Smooth muscle cell (in vitro differentiated cells): Measurements from ENCODE around the gene SIM2. TPM values are rescaled to one million over a fixed set of nuclear protein-coding genes. Genes with fewer than 3 reads are reported as not detected.

ENCODE experiments used
- DNase-seq: peaks from one replicate; lab custom pipeline; 2025; ENCODE audit not compliant: unreplicated experiment; lab: John Stamatoyannopoulos, UW
- H2AFZ ChIP-seq: fragments of 200-600 bp; sonication (generic); 2 replicates; pipeline ENCODE4 v1.6.0; 2016; ENCODE audit warnings: antibody characterized with exemption, low read depth, mild to moderate bottlenecking
- H3F3A ChIP-seq: fragments of 200-600 bp; sonication (generic); 2 replicates; pipeline ENCODE4 v1.6.0; 2017; ENCODE audit warnings: antibody characterized with exemption, low read depth
- H3K27ac ChIP-seq: fragments of 200-600 bp; sonication (generic); 2 replicates; pipeline ENCODE4 v1.5.1; 2016; ENCODE audit warnings: low read depth, mild to moderate bottlenecking
- H3K27me3 ChIP-seq: fragments of 200-600 bp; sonication (generic); 2 replicates; pipeline ENCODE4 v1.6.1; 2016; ENCODE audit warnings: low read depth, mild to moderate bottlenecking
- H3K36me3 ChIP-seq: fragments of 200-600 bp; sonication (generic); 2 replicates; pipeline ENCODE4 v1.5.1; 2016; ENCODE audit warnings: low read depth
- H3K4me1 ChIP-seq: fragments of 200-600 bp; sonication (generic); 2 replicates; pipeline ENCODE4 v1.5.1; 2016; ENCODE audit warnings: low read depth
- H3K4me2 ChIP-seq: fragments of 200-600 bp; sonication (generic); 2 replicates; pipeline ENCODE4 v1.6.0; 2016; ENCODE audit warnings: mild to moderate bottlenecking
- H3K4me3 ChIP-seq: fragments of 200-600 bp; sonication (generic); 2 replicates; pipeline ENCODE4 v1.5.1; 2016; ENCODE audit warnings: mild to moderate bottlenecking
- H3K79me2 ChIP-seq: fragments of 200-600 bp; sonication (generic); 2 replicates; pipeline ENCODE4 v1.6.0; 2016; ENCODE audit warnings: low read depth, mild to moderate bottlenecking
- H3K9ac ChIP-seq: fragments of 200-600 bp; sonication (generic); 2 replicates; pipeline ENCODE4 v1.6.0; 2016; ENCODE audit warnings: low read depth
- H3K9me3 ChIP-seq: fragments of 200-600 bp; sonication (generic); replicated peaks from 2 replicates; pipeline ENCODE4 v1.5.1; 2016; ENCODE audit warnings: low read depth
- H4K20me1 ChIP-seq: fragments of 200-600 bp; sonication (generic); 2 replicates; pipeline ENCODE4 v1.6.0; 2016; ENCODE audit warnings: low read depth
- CTCF ChIP-seq: fragments of 200-600 bp; sonication (generic); IDR thresholded peaks from 2 replicates; pipeline ENCODE4 v1.5.1; 2017; ENCODE audit warnings: borderline replicate concordance, mild to moderate bottlenecking, antibody characterized with exemption; ENCODE audit not compliant: insufficient read depth, poor library complexity, severe bottlenecking
- WGBS: methylation state at CpG from one replicate; pipeline ENCODE4 v1.1.7; 2016; ENCODE audit warnings: low lambda C conversion rate; 5-methylcytosine and 5-hydroxymethylcytosine counted together
- polyA plus RNA-seq: library from polyadenylated mRNA; unstranded; fragments of >200 nt; fragmentation: Nextera tagmentation; extraction: Ambion mirVana; gene quantifications from 2 replicates; pipeline ENCODE4 v1.2.1, GENCODE V29; 2016
- total RNA-seq: library from RNA; depleted of rRNA; stranded (reverse); fragments of >200 nt; gene quantifications from 2 replicates; pipeline ENCODE4 v1.2.3, GENCODE V29; 2014

SIM2 gene
- total and polyA plus RNA-seq, 2 experiments from 2014 or later = 0.25 TPM; not detected in 1

- Histone ChIP-seq H3K27ac (no peak overlapping the region), H3K4me3 (no peak overlapping the region), H3K36me3 (no peaks in the 10 kb centered on the region), H4K20me1 (no peaks in the 10 kb centered on the region), H3K79me2 (no peaks in the 10 kb centered on the region), H3K4me2 (no peak overlapping the region), H3K9ac (no peak overlapping the region), H2AFZ (no peak overlapping the region), H3K4me1 (peaks cover 26% of the 10 kb centered on the region), H3K27me3 (peaks cover 100% of the 10 kb centered on the region), H3F3A (peaks cover 10% of the 10 kb centered on the region), H3K9me3 (no peaks in the 10 kb centered on the region)
- 13% methylated on average over 14 of the region's 14 CpGs for WGBS
- no peak for TF ChIP-seq CTCF
- DNase-seq = no peak
Observed at GRCh38 chr21:36694031-36694515, 4.8 kb upstream of the SIM2 start.

- Histone ChIP-seq H3K4me1 (peaks cover 31% of the 10 kb centered on the region), H3K9me3 (no peaks in the 10 kb centered on the region), H3K36me3 (no peaks in the 10 kb centered on the region), H2AFZ (no peak overlapping the region), H3K9ac (no peak overlapping the region), H4K20me1 (no peaks in the 10 kb centered on the region), H3K27ac (no peak overlapping the region), H3K27me3 (peaks cover 100% of the 10 kb centered on the region), H3K4me2 (no peak overlapping the region), H3K4me3 (no peak overlapping the region), H3F3A (peaks cover 10% of the 10 kb centered on the region), H3K79me2 (no peaks in the 10 kb centered on the region)
- no peak for DNase-seq
- TF ChIP-seq CTCF = no peak
- 15% methylated on average over 19 of the region's 19 CpGs for whole genome bisulfite sequencing
Observed at GRCh38 chr21:36694593-36695282, 4.2 kb upstream of the SIM2 start.

GRCh38 chr21:36695283-36695634, 3.7 kb upstream of the SIM2 start:
- no peak for TF ChIP-seq CTCF
- H3K36me3 ChIP-seq = no peaks in the 10 kb centered on the region
- no peak overlapping the region for H3K27ac ChIP-seq
- peaks cover 100% of the 10 kb centered on the region for H3K27me3 ChIP-seq
- H3K4me3 ChIP-seq = no peak overlapping the region
- H3K4me1 ChIP-seq = peaks cover 33% of the 10 kb centered on the region
- no peak overlapping the region for H3K4me2 ChIP-seq
- H3F3A ChIP-seq = peaks cover 10% of the 10 kb centered on the region
- 14% methylated on average over 5 of the region's 5 CpGs for WGBS
- H2AFZ ChIP-seq = no peak overlapping the region
- H3K9me3 ChIP-seq = no peaks in the 10 kb centered on the region
- no peaks in the 10 kb centered on the region for H4K20me1 ChIP-seq
- no peak overlapping the region for H3K9ac ChIP-seq
- H3K79me2 ChIP-seq = no peaks in the 10 kb centered on the region
- no peak for DNase-seq
